Gastrocnemius medialis (tissue), 4 donors: ENCODE measurements around the gene STEAP1B. TPM values are rescaled to one million over a fixed set of nuclear protein-coding genes. Genes with fewer than 3 reads are reported as not detected.
"Not testable (repeated sequence)": the region's sequence is repeated elsewhere in the genome, so short reads cannot be mapped to it uniquely, and the experiment has no call there.

Experiments used
- ATAC-seq, 2 donors: fragments of 150-250 bp; one replicate each; pipeline ENCODE4 v1.9.1; 2016
- DNase-seq, 2 donors: peaks; one replicate each; pipeline ENCODE4 v3.0.0-alpha.2; 2019
- H3K27ac ChIP-seq, 4 donors: fragments of 200-600 bp; sonication (generic); 1 replicate in 1 of 4; 2 replicates in 3 of 4; pipeline ENCODE4 v1.5.1; 2016 to 2018; ENCODE audit warnings: mild to moderate bottlenecking in 2 of 4, moderate library complexity in 1 of 4
- H3K27me3 ChIP-seq, 3 donors: fragments of 200-600 bp; sonication (generic) in 2 of 3; 1 replicate in 1 of 3; 2 replicates in 2 of 3; pipeline versions ENCODE4 v1.5.1 to v1.6.0; 2016 to 2019; ENCODE audit warnings: mild to moderate bottlenecking in 1 of 3, moderate library complexity in 1 of 3
- H3K36me3 ChIP-seq, 2 donors: fragments of 200-600 bp; sonication (generic) in 1 of 2; one replicate each; pipeline ENCODE4 v1.5.1; 2017 to 2018
- H3K4me1 ChIP-seq, 2 donors: fragments of 200-600 bp; sonication (generic) in 1 of 2; one replicate each; pipeline ENCODE4 v1.5.1; 2016 to 2017; ENCODE audit warnings: mild to moderate bottlenecking in 2 of 2
- H3K4me3 ChIP-seq, 4 donors: fragments of 200-600 bp; sonication (generic) in 3 of 4; 1 replicate in 1 of 4; 2 replicates in 3 of 4; pipeline ENCODE4 v1.5.1; 2016 to 2019; ENCODE audit warnings: mild to moderate bottlenecking in 2 of 4
- H3K9me3 ChIP-seq, 3 donors: fragments of 200-600 bp; sonication (generic) in 2 of 3; 1 replicate in 1 of 3; 2 replicates in 2 of 3; pipeline ENCODE4 v1.5.1; 2016 to 2019
- POLR2A ChIP-seq, 2 donors: fragments of 450-650 bp; IDR thresholded peaks; one replicate each; pipeline ENCODE4 v1.6.1; 2017; ENCODE audit warnings: antibody characterized with exemption in 2 of 2, mild to moderate bottlenecking in 2 of 2, moderate library complexity in 2 of 2
- in situ Hi-C, 4 donors: fragments of 200-750 bp; cut with MboI; loops; one replicate each; pipeline versions ENCODE4 v1.15.0 to v1.8.0; 2017; ENCODE audit warnings: low sequenced_read_pairs in 4 of 4
- intact Hi-C: fragments of 100-400 bp; cut with DNase I; formaldehyde crosslinking; loops from one replicate; pipeline ENCODE4 v1.15.1; 2023; ENCODE audit warnings: low total_unique reads
- total RNA-seq, 4 donors: library from RNA; depleted of rRNA; stranded (reverse); fragments of >200 nt; gene quantifications; one replicate each; pipeline versions ENCODE4 v1.1.0 to v1.2.3, GENCODE V29; 2016
- TF ChIP-seq, protein P1 (sequence below), 5 experiments: fragments of 450-650 bp in 3 of 5; fragments of 200-600 bp in 2 of 5; sonication (generic) in 2 of 5; IDR thresholded peaks in 4 of 5; conservative IDR thresholded peaks in 1 of 5; 1 replicate in 4 of 5; 2 replicates in 1 of 5; pipeline ENCODE4 v1.5.1; 2016 to 2019; ENCODE audit warnings: antibody characterized with exemption in 5 of 5, mild to moderate bottlenecking in 3 of 5, moderate library complexity in 3 of 5

STEAP1B gene
- total RNA-seq, 4 donors from 2014 or later, result 0.60 to 1.7 (median 0.74) TPM

DNA sequence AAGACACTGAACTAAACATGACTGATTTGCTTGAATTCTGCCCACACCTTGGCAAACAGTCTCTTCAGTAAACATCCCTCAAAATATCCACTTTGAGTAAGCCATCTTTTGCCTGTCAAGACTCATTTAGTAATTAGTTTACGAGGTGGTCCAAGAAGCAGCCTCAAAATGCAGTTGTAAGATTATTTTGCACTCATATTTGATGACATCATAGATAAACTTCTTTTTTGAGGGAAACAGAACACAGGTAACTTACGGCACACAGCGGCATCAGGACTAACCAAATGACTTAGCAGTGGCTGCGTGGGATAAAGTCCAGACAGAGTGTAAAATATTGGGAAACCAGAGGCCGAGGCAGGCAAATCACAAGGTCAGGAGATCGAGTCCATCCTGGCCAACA lies 41.8 kb upstream of the STEAP1B start:
- no peaks in the 10 kb centered on the region for H3K27me3 ChIP-seq
- in situ Hi-C loops (no loop called here), intact Hi-C loops (no loop called here)
- H3K36me3 ChIP-seq, result no peaks in the 10 kb centered on the region
- H3K9me3 ChIP-seq, result no peaks in the 10 kb centered on the region
- H3K4me1 ChIP-seq, result no peaks in the 10 kb centered on the region
- DNase-seq (no peak), ATAC-seq (no peak)
- H3K27ac ChIP-seq, result no peak overlapping the region
- no peak for TF ChIP-seq POLR2A (IDR thresholded peaks at IDR 0.05)
- TF ChIP-seq, protein P1, sequence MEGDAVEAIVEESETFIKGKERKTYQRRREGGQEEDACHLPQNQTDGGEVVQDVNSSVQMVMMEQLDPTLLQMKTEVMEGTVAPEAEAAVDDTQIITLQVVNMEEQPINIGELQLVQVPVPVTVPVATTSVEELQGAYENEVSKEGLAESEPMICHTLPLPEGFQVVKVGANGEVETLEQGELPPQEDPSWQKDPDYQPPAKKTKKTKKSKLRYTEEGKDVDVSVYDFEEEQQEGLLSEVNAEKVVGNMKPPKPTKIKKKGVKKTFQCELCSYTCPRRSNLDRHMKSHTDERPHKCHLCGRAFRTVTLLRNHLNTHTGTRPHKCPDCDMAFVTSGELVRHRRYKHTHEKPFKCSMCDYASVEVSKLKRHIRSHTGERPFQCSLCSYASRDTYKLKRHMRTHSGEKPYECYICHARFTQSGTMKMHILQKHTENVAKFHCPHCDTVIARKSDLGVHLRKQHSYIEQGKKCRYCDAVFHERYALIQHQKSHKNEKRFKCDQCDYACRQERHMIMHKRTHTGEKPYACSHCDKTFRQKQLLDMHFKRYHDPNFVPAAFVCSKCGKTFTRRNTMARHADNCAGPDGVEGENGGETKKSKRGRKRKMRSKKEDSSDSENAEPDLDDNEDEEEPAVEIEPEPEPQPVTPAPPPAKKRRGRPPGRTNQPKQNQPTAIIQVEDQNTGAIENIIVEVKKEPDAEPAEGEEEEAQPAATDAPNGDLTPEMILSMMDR (IDR thresholded peaks at IDR 0.05 in 4 of 5, conservative IDR thresholded peaks at IDR 0.05 in 1 of 5), result no peak
- no peak overlapping the region for H3K4me3 ChIP-seq

- intact Hi-C loops, in situ Hi-C loops, H3K27ac ChIP-seq, H3K4me3 ChIP-seq, H3K27me3 ChIP-seq, H3K9me3 ChIP-seq, ATAC-seq, H3K4me1 ChIP-seq, DNase-seq, H3K36me3 ChIP-seq: not testable (repeated sequence)
These were observed 28.5 kb upstream of the STEAP1B start for GRCh38 chr7:22528537-22528936.

- intact Hi-C loops, H3K9me3 ChIP-seq, H3K27ac ChIP-seq, in situ Hi-C loops, H3K27me3 ChIP-seq, H3K4me3 ChIP-seq, H3K4me1 ChIP-seq, H3K36me3 ChIP-seq, ATAC-seq, DNase-seq: not testable (repeated sequence)
These were observed 24.5 kb upstream of the STEAP1B start for GRCh38 chr7:22524353-22524947.

GRCh38 chr7:22523478-22524352 lies 23.7 kb upstream of the STEAP1B start:
- H3K36me3 ChIP-seq, H3K9me3 ChIP-seq, ATAC-seq, H3K4me1 ChIP-seq, DNase-seq, in situ Hi-C loops, H3K4me3 ChIP-seq, H3K27me3 ChIP-seq, intact Hi-C loops, H3K27ac ChIP-seq: not testable (repeated sequence)

DNA sequence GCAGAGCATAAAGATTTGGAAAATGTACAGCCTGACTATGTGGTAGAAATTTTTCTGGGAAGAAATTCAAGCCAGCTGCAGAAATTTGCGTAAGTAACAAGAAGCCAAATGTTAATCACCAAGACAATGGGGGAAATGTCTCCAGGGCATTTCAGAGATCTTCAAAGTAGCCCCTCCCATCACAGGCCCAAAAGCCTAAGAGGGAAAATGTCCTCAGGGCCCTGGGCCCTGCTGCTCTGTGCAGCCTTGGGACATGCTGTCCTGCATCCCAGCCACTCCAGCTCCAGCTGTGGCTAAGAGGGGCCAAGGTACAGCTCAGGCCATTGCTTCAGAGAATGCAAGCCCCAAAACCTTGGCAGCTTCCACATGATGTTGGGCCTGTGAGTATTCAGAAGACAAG lies 19.6 kb upstream of the STEAP1B start:
- H3K36me3 ChIP-seq, H3K9me3 ChIP-seq, ATAC-seq, DNase-seq, H3K4me1 ChIP-seq, H3K27me3 ChIP-seq, H3K4me3 ChIP-seq, H3K27ac ChIP-seq, intact Hi-C loops, in situ Hi-C loops: not testable (repeated sequence)

DNA sequence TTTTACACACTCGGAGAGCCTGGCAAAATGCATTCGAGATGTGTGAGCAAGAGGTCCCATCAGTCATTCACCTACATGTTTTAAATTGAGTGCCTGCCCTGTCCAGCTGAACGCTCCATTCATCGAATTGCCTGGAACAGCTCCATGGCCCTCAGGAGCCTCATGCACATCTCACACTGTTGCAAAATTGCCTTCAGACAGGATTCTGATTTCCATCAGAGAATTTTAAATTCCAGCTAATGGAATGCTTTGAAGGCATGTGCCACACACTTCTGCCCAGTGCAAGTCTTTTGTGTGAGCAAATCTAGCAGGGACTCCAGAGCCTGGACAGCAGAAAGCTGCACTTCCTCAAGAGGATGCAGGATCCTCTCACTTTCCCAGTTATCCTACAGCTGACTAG lies 17.0 kb upstream of the STEAP1B start:
- H3K4me3 ChIP-seq, in situ Hi-C loops, H3K36me3 ChIP-seq, ATAC-seq, H3K4me1 ChIP-seq, H3K27ac ChIP-seq, H3K9me3 ChIP-seq, H3K27me3 ChIP-seq, DNase-seq, intact Hi-C loops: not testable (repeated sequence)

DNA sequence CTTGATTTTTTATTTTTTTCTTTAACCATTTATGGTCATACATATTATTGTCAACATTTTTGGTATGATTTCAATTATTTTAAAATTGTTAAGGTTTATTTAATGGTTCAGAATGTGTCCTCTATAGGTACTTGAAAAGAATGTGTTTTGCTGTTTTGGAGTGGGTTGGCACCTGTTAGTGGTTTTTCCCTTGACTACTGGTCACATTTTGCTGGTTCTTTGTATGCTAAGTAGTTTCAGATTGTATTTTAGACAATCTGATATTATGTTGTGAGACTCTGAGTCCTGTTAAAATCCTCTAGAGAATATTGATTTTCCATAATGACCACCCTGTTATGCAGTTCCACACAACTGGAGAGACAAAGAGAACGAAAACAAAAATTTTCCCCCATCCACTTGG lies 15.0 kb upstream of the STEAP1B start:
- H3K27ac ChIP-seq, H3K9me3 ChIP-seq, intact Hi-C loops, DNase-seq, H3K27me3 ChIP-seq, H3K4me3 ChIP-seq, H3K4me1 ChIP-seq, ATAC-seq, in situ Hi-C loops, H3K36me3 ChIP-seq: not testable (repeated sequence)

DNA sequence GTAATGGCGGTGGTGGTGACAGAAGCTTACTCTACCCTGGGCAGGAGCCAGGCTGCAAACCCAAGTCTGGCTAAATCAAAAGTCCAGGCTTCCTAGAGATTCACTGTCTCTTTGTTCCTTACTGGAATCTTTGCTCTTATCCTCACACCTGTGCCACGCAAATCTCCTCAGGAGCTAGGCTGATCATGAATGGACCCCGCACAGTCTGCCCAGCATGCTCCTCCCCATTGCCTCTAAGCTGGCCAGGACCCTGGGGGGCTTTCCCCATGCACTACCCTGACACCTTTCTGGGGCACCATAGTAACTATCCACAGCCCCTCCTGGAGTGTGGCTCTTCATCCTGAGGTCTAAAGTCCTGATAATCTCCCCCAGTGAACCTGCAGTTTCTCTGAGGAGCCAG lies 7.3 kb upstream of the STEAP1B start:
- H3K27me3 ChIP-seq, H3K36me3 ChIP-seq, DNase-seq, intact Hi-C loops, ATAC-seq, H3K9me3 ChIP-seq, H3K27ac ChIP-seq, H3K4me1 ChIP-seq, in situ Hi-C loops, H3K4me3 ChIP-seq: not testable (repeated sequence)

DNA sequence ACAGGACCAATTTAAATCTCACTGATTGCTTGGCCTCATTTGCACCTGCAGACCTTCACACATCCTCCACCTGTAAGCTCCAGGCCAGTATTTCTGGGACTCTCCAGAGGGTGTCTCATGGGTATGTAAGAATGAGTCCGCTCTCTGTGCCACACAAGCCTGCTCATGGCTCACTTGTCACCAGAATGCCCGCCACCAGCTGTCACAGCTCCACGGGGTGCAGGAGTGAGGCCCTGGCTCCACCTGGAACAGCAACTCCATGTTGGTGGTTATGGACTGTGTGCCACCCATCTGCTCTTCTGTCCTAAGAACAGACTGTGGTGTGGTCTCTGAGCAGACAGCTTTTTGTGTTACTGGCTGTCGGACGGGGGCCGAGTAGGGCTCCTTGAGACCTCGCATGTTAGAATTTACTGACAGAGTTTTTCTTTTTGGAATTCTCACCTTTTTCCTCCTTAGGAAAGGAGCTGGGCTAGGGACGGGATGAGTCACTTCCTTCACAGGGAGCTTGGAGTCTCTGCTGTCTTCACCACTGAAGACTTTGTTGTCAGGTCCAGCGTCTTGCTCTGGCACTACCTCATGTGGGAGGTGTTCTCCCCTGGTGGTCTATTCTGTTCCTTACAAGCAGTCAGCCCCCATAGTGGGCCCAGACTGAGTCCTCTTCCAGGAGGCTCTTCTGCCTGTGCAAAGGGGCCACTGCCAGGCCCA lies 6.5 kb upstream of the STEAP1B start:
- in situ Hi-C loops, result not testable (repeated sequence)

DNA sequence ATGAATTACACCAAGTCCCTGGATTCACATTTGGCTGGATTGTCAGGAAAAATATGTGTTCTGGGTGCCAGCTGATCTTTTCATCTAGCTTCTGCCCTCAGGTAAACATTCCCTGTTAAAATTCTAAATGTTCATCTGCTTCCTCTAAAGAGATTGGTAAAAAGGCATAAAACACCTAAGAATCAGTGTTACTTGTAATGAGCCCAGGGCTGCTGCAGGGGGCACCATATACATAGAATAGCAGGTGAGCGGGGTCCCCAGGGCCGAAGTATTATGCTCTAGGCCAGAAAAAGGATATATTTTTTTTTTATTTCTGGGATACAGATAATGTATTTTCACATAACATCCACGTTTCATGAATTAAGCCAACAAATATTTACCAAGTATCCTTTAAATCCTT lies 4.5 kb upstream of the STEAP1B start:
- H3K27ac ChIP-seq, H3K9me3 ChIP-seq, DNase-seq, H3K27me3 ChIP-seq, H3K4me1 ChIP-seq, H3K4me3 ChIP-seq, intact Hi-C loops, ATAC-seq, in situ Hi-C loops, H3K36me3 ChIP-seq: not testable (repeated sequence)

More for the DNA sequence above, 6.5 kb upstream of the STEAP1B start:
- H3K27ac ChIP-seq, H3K9me3 ChIP-seq, intact Hi-C loops, DNase-seq, H3K27me3 ChIP-seq, ATAC-seq, H3K4me3 ChIP-seq, H3K36me3 ChIP-seq, H3K4me1 ChIP-seq: not testable (repeated sequence)
